Neural cell (in vitro differentiated cells): ENCODE measurements around the gene NOD1. TPM values are rescaled to one million over a fixed set of nuclear protein-coding genes. Genes with fewer than 3 reads are reported as not detected.

Experiments
- H2AFZ ChIP-seq: fragments of 200-600, 300-800 bp; sonication (generic), shearing (Covaris generic); 2 replicates; pipeline ENCODE4 v1.6.0; 2014; ENCODE audit warnings: low read depth, mild to moderate bottlenecking, antibody characterized with exemption, low read length, moderate library complexity
- H3F3A ChIP-seq: fragments of 200-600 bp; shearing (Covaris generic); 2 replicates; pipeline ENCODE4 v1.6.1; 2016; ENCODE audit warnings: mild to moderate bottlenecking, moderate library complexity, mixed read lengths, antibody characterized with exemption, low read length; ENCODE audit not compliant: insufficient read depth, poor library complexity, severe bottlenecking
- H3K27ac ChIP-seq: fragments of 200-600, 300-800 bp; sonication (generic), shearing (Covaris generic); 2 replicates; pipeline ENCODE4 v1.5.1; 2014; ENCODE audit warnings: mild to moderate bottlenecking, low read length, moderate library complexity
- H3K27me3 ChIP-seq: fragments of 300-800, 200-600 bp; sonication (generic), shearing (Covaris generic); 2 replicates; pipeline ENCODE4 v1.6.0; 2014; ENCODE audit warnings: mild to moderate bottlenecking, low read depth, low read length, moderate library complexity; ENCODE audit not compliant: insufficient read depth
- H3K36me3 ChIP-seq: fragments of 300-800, 200-600 bp; sonication (generic), shearing (Covaris generic); 2 replicates; pipeline ENCODE4 v1.5.1; 2014; ENCODE audit warnings: mild to moderate bottlenecking, antibody characterized with exemption, low read length, moderate library complexity; ENCODE audit not compliant: insufficient read depth
- H3K4me2 ChIP-seq: fragments of 300-800, 200-600 bp; sonication (generic), shearing (Covaris generic); 2 replicates; pipeline ENCODE4 v1.6.0; 2014; ENCODE audit warnings: mild to moderate bottlenecking, low read length
- H3K4me3 ChIP-seq: fragments of 300-800, 200-600 bp; sonication (generic), shearing (Covaris generic); 2 replicates; pipeline ENCODE4 v1.5.1; 2014; ENCODE audit warnings: mild to moderate bottlenecking, low read length, moderate library complexity
- H3K79me2 ChIP-seq: fragments of 200-600 bp; shearing (Covaris generic); replicated peaks from 2 replicates; pipeline ENCODE4 v1.6.0; 2014; ENCODE audit warnings: mild to moderate bottlenecking, low read length, moderate library complexity; ENCODE audit not compliant: insufficient read depth
- H3K9ac ChIP-seq: fragments of 300-800, 200-600 bp; sonication (generic), shearing (Covaris generic); 2 replicates; pipeline ENCODE4 v1.6.1; 2016; ENCODE audit warnings: mild to moderate bottlenecking, low read length, mixed read lengths
- H3K9me2 ChIP-seq: fragments of 200-600 bp; shearing (Covaris generic); 2 replicates; pipeline ENCODE4 v1.6.1; 2016; ENCODE audit warnings: mild to moderate bottlenecking, low read length, mixed read lengths; ENCODE audit not compliant: insufficient read depth
- H3K9me3 ChIP-seq: fragments of 200-600, 300-800 bp; sonication (generic), shearing (Covaris generic); 2 replicates; pipeline ENCODE4 v1.6.1; 2016; ENCODE audit warnings: mild to moderate bottlenecking, mixed run types, low read length, moderate library complexity, mixed read lengths
- H4K20me1 ChIP-seq: fragments of 200-600 bp; shearing (Covaris generic); 2 replicates; pipeline ENCODE4 v1.6.1; 2016; ENCODE audit warnings: mild to moderate bottlenecking, mixed run types; ENCODE audit not compliant: insufficient read depth
- CTCF ChIP-seq: fragments of 450-650 bp; IDR thresholded peaks from 2 replicates; pipeline ENCODE4 v1.5.1; 2014; ENCODE audit warnings: antibody characterized with exemption, mild to moderate bottlenecking, moderate library complexity; ENCODE audit not compliant: poor library complexity, severe bottlenecking
- EP300 ChIP-seq: fragments of 450-650 bp; conservative IDR thresholded peaks from 2 replicates; pipeline ENCODE4 v1.6.1; 2014; ENCODE audit warnings: antibody characterized with exemption, mild to moderate bottlenecking, moderate library complexity; ENCODE audit not compliant: poor library complexity, severe bottlenecking
- EZH2 ChIP-seq: fragments of 200-600, 300-800 bp; shearing (Covaris generic), sonication (generic); IDR thresholded peaks from 2 replicates; pipeline ENCODE4 v1.6.1; 2014; ENCODE audit warnings: antibody characterized with exemption, low read length, borderline replicate concordance, mild to moderate bottlenecking; ENCODE audit not compliant: insufficient read depth, poor library complexity, severe bottlenecking
- MXI1 ChIP-seq: fragments of 450-650 bp; conservative IDR thresholded peaks from 2 replicates; pipeline ENCODE4 v1.6.1; 2014; ENCODE audit warnings: antibody characterized with exemption, mild to moderate bottlenecking; ENCODE audit not compliant: poor library complexity, severe bottlenecking
- POLR2AphosphoS5 ChIP-seq: IDR thresholded peaks from 2 replicates; pipeline ENCODE4 v1.6.1; 2012
- RAD21 ChIP-seq: fragments of 450-650 bp; conservative IDR thresholded peaks from 2 replicates; pipeline ENCODE4 v1.6.1; 2014; ENCODE audit warnings: antibody characterized with exemption, mild to moderate bottlenecking, moderate library complexity
- REST ChIP-seq: IDR thresholded peaks from 2 replicates; pipeline ENCODE4 v1.6.1; 2012; ENCODE audit warnings: borderline replicate concordance
- SMC3 ChIP-seq: fragments of 450-650 bp; conservative IDR thresholded peaks from 2 replicates; pipeline ENCODE4 v1.6.1; 2014; ENCODE audit warnings: antibody characterized with exemption, mild to moderate bottlenecking, moderate library complexity; ENCODE audit not compliant: poor library complexity
- TAF1 ChIP-seq: IDR thresholded peaks from 2 replicates; pipeline ENCODE4 v1.6.1; 2012; ENCODE audit warnings: low read depth
- polyA plus RNA-seq: library from polyadenylated mRNA; depleted of rRNA; stranded (reverse); fragments of >200 nt; gene quantifications from 2 replicates; pipeline ENCODE4 v1.2.3, GENCODE V29; 2014

Gene NOD1
- polyA plus RNA-seq, 1 donor from 2014 or later = 0.43 TPM

GRCh38 chr7:30465046-30465810, 13.4 kb downstream of the NOD1 start:
- Histone ChIP-seq H3F3A (no peaks in the 10 kb centered on the region), H3K9me3 (no peaks in the 10 kb centered on the region), H3K9ac (no peak overlapping the region), H3K4me2 (no peak overlapping the region), H3K9me2 (no peaks in the 10 kb centered on the region), H3K36me3 (no peaks in the 10 kb centered on the region), H2AFZ (no peak overlapping the region), H3K79me2 (no peaks in the 10 kb centered on the region), H3K27me3 (no peaks in the 10 kb centered on the region), H4K20me1 (no peaks in the 10 kb centered on the region), H3K4me3 (no peak overlapping the region), H3K27ac (no peak overlapping the region)
- no peak for TF ChIP-seq EP300
- TF ChIP-seq SMC3 = no peak
- no peak for TF ChIP-seq POLR2AphosphoS5
- no peak for TF ChIP-seq EZH2
- no peak for TF ChIP-seq REST
- no peak for TF ChIP-seq MXI1
- no peak for TF ChIP-seq RAD21
- no peak for TF ChIP-seq CTCF
- TF ChIP-seq TAF1 = no peak

- no peak overlapping the region for H3K9ac ChIP-seq
Measured at GRCh38 chr7:30464231-30464671, 14.3 kb downstream of the NOD1 start.

More at GRCh38 chr7:30464231-30464671, 14.3 kb downstream of the NOD1 start:
- Histone ChIP-seq H2AFZ (no peak overlapping the region), H3K27ac (no peak overlapping the region), H4K20me1 (no peaks in the 10 kb centered on the region), H3K9me3 (no peaks in the 10 kb centered on the region), H3K9me2 (no peaks in the 10 kb centered on the region), H3K36me3 (no peaks in the 10 kb centered on the region), H3K4me2 (no peak overlapping the region), H3F3A (no peaks in the 10 kb centered on the region), H3K27me3 (no peaks in the 10 kb centered on the region), H3K4me3 (no peak overlapping the region), H3K79me2 (no peaks in the 10 kb centered on the region)
- no peak for TF ChIP-seq POLR2AphosphoS5
